Retina (tissue), 1 donor: ENCODE measurements around the gene CEP112.
"Not testable (repeated sequence)": the region's sequence is repeated elsewhere in the genome, so short reads cannot be mapped to it uniquely, and the experiment has no call there.

Experiments used
- DNase-seq: peaks from one replicate; pipeline ENCODE4 v3.0.0-alpha.2; 2016

The CEP112 gene

DNA sequence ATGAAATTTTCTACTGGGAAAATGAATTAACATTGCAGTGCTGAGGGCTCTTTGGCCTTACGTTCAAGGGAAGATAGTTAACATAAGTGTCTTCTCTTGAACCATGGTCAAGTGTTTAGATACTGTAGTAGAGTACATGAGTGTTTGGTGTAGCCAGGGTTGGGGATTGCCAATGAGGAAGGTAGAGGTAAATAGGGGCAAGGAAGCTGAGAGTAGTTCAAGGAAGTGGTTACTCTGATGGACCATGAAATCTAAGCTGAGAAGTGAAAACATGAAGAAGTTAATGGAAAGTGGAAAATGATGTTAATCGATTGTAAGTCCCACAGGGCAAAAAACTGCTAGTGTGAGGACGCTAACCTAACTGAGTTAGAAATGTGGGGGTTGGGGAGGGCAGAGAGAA, 380.9 kb downstream of the CEP112 start:
- DNase-seq, result no peak

DNA sequence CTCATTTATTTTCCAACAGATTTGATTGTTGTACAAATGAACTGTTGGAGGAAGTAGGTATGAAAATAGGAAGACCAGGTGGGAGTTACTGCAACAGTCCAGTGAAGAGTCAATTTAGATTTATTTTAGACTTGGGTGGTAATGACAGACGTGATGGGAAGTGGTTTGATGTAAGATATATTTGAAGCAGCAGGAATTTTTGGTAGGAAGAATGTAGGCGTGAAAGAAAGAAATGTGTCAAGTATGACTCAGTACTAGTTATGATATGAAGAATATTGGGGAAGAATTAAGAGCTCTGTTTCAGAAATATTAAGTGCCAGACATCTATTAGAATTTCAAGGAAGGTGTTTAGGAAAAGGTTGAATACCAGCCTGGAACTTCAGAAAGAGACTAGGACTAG, 382.6 kb downstream of the CEP112 start:
- DNase-seq, result no peak

DNA sequence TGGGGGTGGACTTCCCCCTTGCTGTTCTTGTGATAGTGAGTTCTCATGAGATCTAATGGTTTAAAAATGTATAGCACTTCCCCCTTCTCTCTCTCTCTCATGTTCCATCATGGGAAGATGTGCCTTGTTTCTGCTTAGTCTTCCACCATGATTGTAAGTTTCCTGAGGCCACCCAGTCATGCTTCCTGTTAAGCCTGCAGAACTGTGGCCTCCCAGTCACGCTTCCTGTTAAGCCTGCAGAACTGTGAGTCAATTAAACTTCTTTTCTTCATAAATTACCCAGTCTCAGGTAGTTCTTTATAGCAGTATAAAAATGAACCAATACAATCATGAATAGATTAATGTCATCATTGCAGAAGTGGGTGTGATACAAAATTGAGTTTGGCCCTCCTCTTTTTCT, 383.4 kb downstream of the CEP112 start:
- DNase-seq, result not testable (repeated sequence)

DNA sequence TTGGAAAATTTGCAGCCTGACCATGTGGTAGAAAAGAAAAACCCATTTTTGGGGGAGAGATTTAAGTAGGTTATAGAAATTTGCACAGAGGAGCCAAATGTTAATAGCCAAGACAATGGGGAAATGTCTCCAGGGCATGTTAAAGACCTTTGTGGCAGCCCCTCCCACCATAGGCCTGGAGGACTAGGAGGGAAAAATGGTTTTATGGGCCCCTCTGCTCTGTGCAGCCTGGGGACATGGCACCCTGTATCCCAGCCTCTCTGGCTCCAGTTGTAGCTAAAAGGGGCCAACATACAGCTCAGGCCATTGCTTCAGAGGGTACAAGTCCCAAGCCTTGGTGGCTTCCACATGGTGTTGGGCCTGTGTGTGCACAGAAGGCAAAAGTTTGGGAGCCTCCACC, 384.6 kb downstream of the CEP112 start:
- no peak for DNase-seq

DNA sequence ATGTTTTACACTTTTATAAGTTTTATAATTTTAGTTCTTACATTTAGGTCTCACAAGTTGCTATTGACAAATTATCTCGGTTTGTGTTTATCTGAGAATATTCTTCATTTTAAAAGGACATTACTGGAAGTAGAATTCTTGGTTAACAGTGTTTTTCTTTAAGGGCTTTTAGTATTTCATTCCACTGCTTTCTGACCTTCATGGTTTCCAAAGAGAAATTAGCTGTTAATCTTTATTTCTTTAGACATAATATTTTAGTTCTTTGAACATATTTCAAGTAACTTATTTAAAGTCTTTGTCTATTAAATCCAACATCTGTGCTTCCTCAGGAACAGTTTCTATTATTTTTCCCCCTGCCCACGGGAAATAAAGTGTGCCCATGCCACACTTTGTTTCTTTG, 390.4 kb downstream of the CEP112 start:
- no peak for DNase-seq

DNA sequence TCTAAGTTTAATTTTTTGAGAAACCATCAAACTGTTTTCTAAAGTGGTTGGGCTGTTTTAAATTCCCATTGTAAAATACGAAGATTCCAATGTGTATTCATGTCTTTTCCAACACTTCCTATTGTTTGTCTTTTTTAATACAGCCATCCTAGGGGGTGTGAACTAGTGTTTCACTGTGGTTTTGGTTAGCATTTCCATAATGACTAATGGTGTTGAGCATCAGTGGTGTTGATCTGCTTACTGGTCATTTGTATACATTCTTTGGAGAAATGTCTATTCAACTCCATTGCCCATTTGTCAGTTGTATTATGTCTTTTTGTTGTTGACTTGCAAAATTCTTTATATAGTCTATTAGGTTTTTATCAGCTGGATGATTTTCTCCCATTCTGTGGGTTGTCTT, 391.3 kb downstream of the CEP112 start:
- DNase-seq, result no peak

DNA sequence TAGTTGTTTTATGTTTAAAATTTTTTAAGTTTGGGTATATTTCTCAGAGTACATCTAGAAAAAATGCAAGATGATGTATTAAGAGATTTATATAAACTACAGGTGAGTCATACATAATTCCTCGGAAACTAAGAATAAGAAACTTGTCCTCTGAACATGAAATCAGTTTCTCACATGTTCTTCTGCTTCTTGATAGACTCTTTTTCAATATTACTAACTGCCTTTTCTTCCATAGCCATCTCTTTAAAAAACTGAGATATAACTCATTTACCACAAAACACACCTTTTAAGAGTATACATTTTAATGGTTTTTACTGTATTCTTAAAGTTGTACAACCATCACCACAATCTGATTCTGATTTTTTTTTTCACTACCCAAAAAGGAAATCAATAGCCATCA, 392.1 kb downstream of the CEP112 start:
- DNase-seq, result no peak

DNA sequence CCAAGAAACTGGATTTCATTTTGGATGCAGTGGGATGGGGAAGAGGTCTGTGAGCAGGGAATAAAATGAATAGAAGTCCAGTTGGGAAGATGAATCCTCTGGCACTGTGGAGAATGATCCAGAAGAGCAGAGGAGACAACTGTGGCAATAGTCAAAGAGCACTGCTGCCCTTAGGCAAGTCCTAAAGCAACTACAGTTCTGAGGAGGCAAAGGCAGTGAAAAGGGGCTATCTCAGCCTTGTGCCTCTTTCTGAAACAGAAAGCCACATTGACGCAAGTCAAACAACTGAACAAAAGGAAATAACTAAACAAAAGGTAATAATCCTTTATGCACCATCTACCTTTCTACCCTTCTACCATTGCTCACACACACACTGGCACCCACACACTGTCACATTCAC, 392.5 kb downstream of the CEP112 start:
- no peak for DNase-seq

DNA sequence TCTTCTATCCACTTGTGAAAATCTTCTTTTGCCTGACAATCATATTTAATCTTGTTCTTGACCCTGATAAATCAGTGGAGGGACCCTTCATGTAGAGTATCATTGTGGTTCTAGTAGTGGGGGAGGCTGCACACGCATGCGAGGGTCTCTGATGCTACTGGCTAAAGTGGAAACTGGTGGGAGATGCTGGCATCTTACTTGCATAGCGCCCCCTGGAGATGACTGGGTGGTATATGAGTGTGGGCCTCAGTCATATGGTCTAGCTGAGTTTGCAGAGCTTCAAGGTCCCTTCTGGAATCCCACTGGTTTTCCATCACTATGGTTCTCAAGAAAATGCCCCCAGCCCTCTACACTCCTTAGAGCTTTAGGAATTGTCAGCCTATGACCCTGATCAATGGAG, 394.1 kb downstream of the CEP112 start:
- DNase-seq, result no peak

DNA sequence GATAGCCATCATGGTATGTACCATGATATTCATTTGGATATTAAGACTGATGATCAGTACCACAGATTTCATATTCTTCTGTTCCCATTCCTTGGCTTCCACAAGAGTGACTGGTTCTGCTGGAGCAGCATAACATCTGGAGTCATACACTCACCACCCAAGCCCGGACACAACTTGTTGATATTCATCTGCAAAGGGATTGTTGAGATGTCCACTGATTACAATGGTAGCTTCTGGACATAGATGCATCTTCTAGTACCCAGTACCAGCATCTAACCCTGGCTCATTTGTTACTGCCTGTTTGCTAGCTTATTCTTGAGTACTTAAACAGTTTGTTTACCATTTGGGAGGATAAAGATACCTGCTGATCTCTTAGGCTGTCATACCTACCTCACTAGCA, 394.8 kb downstream of the CEP112 start:
- no peak for DNase-seq

DNA sequence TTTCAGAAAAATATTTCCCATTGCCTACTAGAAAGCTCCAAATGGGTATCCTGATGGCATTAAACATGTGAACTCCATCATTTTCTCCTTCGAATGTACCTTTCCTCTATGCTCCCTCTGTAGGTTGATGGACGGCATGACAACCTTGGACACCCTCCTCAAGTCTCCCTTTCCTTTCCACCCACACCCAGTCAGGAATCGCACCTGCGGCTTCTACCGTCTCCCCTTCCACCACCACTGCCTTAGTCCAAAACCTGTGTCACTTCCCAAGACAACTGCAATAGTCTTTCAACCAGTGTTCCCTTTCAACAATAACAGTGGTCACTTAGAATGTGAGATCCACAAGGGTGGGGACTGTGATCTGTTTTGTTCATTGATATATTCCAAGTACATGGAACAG, 397.4 kb downstream of the CEP112 start:
- no peak for DNase-seq

DNA sequence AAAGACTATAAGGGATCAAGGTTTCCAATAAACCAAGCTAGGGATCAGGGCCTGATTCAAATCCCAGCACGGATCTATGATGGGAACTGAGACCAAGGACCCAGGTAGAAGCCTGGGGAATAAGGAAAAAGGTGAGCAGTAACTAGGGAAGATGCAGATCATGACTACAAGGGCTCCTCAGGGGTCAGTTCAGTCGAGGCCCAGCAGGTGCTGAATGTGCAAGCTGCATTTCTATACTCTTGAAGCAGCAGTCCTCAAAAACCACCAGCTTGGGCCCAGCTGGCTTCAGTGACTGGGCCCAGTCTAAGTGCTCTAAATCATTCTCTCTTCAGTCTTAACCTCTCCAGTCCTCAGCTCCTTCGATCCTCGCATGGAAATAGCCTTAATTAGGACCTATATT, 401.7 kb downstream of the CEP112 start:
- no peak for DNase-seq

DNA sequence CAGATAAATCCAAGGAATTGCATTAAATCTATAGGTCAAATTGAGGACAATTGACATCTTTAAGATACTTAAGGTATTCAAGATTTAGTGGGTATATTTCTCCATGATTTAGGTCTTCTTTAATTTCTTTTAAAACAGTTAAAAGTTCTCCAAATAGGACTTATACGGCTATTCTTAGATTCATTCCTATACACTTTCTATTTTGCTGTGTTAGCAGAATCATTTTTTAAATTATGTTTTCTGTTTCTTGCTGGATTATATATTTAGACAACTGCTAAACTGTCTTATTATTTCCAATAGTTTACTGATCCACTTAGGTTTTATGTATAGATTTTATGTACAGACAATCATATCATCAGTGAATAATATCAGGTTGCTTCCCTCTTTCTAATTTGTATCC, 404.4 kb downstream of the CEP112 start:
- DNase-seq, result no peak

DNA sequence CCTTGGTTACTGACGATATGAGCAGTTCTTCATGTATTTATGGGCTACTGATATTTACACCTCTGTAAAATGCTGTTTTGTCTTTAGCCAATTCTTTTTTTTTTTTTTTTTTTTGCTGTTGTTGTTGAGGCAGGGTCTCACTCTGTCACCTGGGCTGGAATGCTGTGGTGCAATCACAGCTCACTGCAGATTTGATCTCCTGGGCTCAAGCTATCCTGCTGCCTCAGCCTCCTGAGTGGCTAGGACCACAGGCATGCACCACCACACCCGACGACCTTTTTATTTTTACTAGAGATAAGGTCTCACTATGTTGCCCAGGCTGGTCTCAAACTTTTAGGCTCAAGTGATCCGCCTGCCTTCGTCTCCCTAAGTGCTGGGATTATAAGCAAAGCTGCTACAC, 405.5 kb downstream of the CEP112 start:
- no peak for DNase-seq

DNA sequence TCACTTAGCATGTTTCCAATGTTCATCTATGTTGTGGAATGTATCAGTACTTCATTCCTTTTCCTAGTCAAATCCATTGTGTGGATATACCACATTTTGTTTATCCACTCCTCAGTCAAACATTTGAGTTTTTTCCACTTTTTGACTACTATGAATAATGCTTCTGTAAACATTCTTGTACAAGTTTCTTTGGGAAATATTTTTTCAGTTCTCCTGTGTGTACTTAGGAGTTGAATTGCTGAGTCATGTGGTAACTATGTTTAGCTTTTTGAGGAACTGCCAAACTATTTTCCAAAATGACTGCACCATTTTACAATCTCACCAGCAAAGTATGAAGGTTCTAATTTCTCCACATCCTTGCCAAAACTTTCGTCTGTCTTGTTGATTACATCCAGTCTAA, 406.8 kb downstream of the CEP112 start:
- no peak for DNase-seq

DNA sequence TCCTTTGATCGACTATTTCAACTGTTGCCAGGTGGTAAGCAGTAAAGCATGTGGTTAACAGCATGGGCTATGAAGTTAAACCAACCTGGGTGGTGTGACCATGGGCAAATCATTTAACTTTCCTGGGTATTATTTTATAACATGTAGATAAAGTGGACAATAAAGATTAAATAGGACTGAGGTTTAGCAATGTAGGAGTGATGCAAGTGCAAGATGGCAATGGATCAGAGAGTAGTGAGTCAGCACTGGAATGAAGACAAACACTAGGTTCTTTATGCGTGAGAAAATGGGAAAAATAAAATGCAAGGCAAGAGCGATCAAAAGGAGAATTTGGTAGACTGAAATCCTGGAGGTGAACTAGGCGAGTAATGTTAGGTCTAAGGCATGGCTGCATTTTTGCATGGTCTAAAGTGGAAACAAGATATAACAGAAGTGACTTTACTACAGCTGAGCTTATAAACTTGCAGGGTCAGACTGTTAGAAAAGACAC, 408.0 kb downstream of the CEP112 start:
- DNase-seq, result no peak

DNA sequence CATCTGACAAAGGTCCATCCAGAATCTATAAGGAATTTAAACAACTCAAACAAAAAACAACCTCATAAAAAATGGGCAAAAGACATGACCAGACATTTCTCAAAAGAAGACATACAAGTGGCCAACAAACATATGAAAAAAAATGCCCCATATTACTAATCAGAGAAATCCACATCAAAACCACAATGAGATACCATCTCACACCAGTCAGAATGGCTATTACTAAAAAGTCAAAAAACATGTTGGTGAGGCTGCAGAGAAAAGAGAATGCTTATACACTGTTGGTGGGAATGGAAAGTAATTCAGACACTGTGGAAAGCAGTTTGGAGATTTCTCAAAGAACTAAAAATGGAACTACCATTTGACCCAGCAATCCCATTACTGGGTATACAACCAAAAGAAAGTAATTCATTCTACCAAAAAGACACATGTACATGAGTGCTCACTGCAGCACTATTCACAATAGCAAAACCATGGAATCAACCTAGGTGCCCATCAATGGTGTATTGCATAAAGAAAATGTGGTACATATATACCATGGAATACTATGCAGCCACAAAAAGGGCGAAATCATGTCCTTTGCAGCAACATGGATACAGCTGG, 409.7 kb downstream of the CEP112 start:
- not testable (repeated sequence) for DNase-seq

DNA sequence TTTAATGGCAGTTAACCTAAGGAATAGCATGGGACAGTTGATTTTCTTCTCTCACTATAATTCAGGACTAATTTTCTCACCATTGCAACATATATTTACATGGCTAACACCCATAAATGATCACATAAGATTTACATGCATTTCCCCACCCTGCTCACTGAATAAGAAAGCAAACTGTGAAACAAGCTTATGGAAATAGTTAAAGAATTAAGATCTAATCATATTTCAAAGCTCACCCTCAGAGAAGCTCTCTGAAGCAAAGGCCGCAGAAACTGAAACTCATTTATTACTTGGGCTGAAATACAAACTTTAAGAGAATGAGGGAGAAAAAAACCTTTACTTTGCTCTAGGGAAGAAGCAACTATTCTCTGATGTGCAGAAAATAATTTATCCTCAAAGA, 411.8 kb downstream of the CEP112 start:
- DNase-seq, result no peak

DNA sequence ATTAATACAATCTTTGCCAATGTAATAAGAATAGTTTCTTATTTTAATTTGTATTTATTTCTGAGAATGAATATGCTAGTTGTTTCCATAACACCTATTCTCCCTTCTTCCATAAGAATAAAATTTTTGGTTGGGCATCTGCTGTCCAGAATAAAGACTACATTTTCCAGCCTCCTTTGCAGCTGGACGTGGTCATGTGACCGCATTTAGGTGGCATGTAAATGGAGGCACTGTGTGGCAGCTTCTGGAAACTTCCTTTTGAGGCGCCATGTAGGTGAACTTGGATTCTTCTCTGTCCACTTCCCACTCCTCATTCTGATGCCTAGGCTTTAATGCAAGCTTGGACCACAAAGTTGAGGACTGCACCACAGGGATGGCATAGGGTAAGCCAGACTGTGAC, 415.0 kb downstream of the CEP112 start:
- no peak for DNase-seq

DNA sequence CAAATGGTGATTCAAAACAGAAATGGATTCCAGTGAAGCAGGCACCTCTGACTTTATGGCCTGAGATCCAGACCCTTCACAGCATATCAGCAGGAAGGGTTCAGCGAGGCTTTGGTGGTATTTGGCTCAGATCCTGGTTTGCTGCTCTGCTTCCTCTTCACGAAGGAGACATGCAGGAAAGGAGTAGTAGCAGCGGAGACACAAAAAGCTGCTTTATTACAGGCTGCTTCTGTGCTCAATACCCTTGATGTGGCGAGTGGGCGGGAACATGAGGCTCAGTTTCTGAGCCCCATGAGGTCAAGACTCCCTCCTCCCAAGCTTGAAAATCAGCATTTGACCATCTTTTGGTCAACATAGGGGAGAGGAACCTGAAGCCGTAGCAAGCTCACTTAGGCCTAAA, 417.1 kb downstream of the CEP112 start:
- DNase-seq, result no peak

DNA sequence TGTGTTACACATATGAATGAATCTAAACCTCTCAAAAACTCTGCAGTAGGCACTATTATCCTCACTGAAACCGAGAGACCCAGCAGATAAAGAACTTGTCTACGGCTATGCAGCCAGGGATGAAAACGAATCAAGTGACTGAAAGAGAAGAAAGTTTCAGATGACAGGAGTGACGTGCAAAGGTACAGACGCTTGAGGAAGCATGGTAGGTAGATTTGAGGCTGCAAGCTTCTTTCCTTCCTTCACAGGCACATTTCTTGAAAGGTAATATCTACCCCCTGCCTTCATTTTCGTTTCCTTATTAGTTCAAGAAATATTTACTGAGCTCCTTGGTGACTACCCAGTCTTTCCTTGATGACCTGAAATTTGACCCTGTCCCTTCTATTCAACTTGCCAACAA, 418.9 kb downstream of the CEP112 start:
- DNase-seq, result no peak

DNA sequence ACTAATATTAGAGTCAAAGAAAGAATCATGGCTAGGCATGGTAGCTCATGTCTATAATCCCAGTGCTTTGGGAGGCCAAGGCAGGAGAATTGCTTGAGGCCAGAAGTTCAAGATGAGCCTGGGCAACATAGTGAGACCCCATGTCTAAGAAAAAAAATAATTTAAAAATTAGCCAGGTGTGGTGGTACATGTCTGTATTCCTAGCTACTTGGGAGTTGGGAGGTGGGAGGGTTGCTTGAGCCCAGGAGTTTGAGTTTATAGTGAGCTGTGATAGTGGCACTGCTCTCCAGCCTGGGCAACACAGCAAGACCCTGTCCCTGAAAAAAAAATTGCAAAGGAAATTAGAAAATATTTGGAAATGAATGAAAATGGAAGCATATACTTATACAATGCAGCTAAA, 420.2 kb downstream of the CEP112 start:
- no peak for DNase-seq

DNA sequence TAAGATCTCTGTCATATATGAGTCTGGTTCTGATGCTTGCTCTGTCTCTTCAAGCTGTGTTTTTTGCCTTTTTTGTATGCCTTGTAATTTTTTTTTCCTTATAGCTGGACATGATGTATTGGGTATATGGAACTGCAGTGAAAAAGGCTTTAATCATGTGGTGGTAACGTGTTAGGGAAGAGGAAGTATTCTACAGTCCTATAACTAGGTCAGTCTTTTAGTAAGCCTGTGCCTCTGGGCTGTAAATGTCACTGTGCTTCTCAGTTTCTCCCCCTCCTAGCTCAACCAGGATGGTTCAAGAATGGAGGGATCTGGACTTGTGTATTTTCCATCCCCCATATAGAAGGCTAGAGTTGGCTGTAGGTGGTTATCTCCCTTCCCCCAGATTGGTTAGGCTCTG, 428.1 kb downstream of the CEP112 start:
- DNase-seq, result no peak

DNA sequence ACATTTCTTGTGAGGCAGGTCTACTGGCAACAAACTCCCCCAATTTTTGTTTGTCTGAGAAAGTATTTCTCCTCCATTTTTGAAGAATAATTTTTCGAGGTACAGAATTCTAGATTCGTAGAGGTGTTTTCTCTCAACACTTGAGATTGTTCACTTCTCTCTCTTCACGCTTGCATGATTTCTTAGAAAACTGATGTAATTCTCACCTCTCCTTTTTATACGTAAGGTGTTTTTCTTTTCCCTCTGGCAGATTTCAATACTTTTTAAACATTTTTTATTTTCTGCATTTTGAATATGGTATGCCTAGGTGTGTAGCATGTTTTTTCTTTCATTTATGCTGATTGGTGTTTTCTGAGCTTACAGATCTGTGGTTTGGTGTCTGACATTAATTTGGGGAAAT, 429.0 kb downstream of the CEP112 start:
- DNase-seq, result no peak

DNA sequence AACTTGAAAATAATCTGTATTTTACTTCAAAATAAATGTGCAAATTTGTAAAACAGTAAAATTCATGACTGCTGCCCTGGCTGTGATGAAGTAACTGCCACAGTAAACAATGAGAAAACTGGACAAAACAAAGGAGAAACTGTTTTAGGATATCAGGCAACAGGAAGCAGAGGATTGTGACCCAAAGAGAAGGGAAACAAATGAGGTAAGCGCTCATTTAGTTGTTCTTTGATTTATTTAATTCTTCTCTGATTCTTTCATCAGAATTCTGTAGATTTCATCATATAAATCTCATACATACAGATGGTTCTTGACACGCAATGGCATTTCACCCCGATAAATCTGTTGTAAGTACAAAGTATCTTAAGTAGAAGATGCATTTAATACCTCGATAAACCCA, 432.4 kb downstream of the CEP112 start:
- no peak for DNase-seq

DNA sequence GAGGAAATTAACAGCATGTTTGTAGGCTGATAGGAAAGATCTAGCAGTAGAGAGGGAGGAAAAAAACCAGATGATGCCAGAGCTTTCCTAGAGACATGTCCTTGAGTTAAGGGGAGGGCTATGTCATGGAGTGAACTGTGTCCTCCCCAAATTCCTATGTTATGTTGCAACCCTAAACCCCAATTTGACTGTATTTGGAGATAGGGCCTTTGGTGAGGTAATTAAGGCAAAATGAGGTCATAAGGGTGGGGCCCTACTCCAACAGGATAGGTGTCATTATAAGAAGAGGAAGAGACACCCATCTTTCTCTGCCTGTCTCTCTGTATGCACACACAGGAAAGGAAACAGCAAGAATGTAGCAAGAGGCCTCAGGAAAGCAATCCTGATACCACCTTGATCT, 435.2 kb downstream of the CEP112 start:
- no peak for DNase-seq
